Neutrophil (primary cell): ENCODE data around the gene ZNF10.

Experiments used
- H3K27ac ChIP-seq: fragments of 200-600 bp; sonication (generic); 2 replicates; pipeline ENCODE4 v1.5.1; 2016; ENCODE audit warnings: mild to moderate bottlenecking, moderate library complexity
- H3K27me3 ChIP-seq: fragments of 200-600 bp; sonication (generic); 2 replicates; pipeline ENCODE4 v1.6.0; 2016; ENCODE audit warnings: mild to moderate bottlenecking
- H3K36me3 ChIP-seq: fragments of 200-600 bp; sonication (generic); 2 replicates; pipeline ENCODE4 v1.5.1; 2017
- H3K4me1 ChIP-seq, 2 experiments: fragments of 200-600 bp in 1 of 2; sonication (generic) in 1 of 2; 1 replicate in 1 of 2; 2 replicates in 1 of 2; pipeline versions ENCODE4 v1.5.1 to v1.6.1; 2013 to 2016; ENCODE audit warnings: low read depth in 1 of 2, low read length in 1 of 2, mild to moderate bottlenecking in 1 of 2, moderate library complexity in 1 of 2; ENCODE audit not compliant: control insufficient read depth in 1 of 2, insufficient read depth in 1 of 2
- H3K4me3 ChIP-seq, 2 experiments: fragments of 200-600 bp in 1 of 2; sonication (generic) in 1 of 2; 1 replicate in 1 of 2; 2 replicates in 1 of 2; pipeline ENCODE4 v1.5.1; 2013 to 2016; ENCODE audit warnings: low read depth in 1 of 2, low read length in 1 of 2, mild to moderate bottlenecking in 1 of 2, moderate library complexity in 1 of 2
- H3K9me3 ChIP-seq: fragments of 200-600 bp; sonication (generic); 2 replicates; pipeline ENCODE4 v1.5.1; 2016
- CTCF ChIP-seq: fragments of 200-600 bp; sonication (generic); IDR thresholded peaks from 2 replicates; pipeline ENCODE4 v1.5.1; 2016; ENCODE audit warnings: antibody characterized with exemption

ZNF10 gene

GRCh38 chr12:133201888-133202287 lies 71.5 kb downstream of the ZNF10 start:
- Histone ChIP-seq H3K27ac (no peak overlapping the region), H3K9me3 (peaks cover 67% of the 10 kb centered on the region), H3K4me1 (no peaks in the 10 kb centered on the region), H3K36me3 (peaks cover 8% of the 10 kb centered on the region), H3K27me3 (no peaks in the 10 kb centered on the region), H3K4me3 (no peak overlapping the region)
- no peak for TF ChIP-seq CTCF

- TF ChIP-seq CTCF: no peak
- Histone ChIP-seq H3K4me3 (no peak overlapping the region), H3K9me3 (peaks cover 75% of the 10 kb centered on the region), H3K36me3 (peaks cover 8% of the 10 kb centered on the region), H3K27me3 (no peaks in the 10 kb centered on the region), H3K27ac (no peak overlapping the region), H3K4me1 (no peaks in the 10 kb centered on the region)
These were observed 72.3 kb downstream of the ZNF10 start for GRCh38 chr12:133202493-133203343.

- Histone ChIP-seq H3K27me3 (no peaks in the 10 kb centered on the region), H3K27ac (no peak overlapping the region), H3K4me3 (no peak overlapping the region), H3K36me3 (peaks cover 8% of the 10 kb centered on the region), H3K4me1 (no peaks in the 10 kb centered on the region), H3K9me3 (peaks cover 84% of the 10 kb centered on the region)
- no peak for TF ChIP-seq CTCF
These were observed 73.2 kb downstream of the ZNF10 start for GRCh38 chr12:133203344-133204263.

GRCh38 chr12:133204264-133204603 lies 73.8 kb downstream of the ZNF10 start:
- Histone ChIP-seq H3K27me3 (no peaks in the 10 kb centered on the region), H3K36me3 (peaks cover 8% of the 10 kb centered on the region), H3K27ac (no peak overlapping the region), H3K4me3 (no peak overlapping the region), H3K9me3 (peaks cover 86% of the 10 kb centered on the region), H3K4me1 (no peaks in the 10 kb centered on the region)
- TF ChIP-seq CTCF: no peak

- TF ChIP-seq CTCF: no peak
- Histone ChIP-seq H3K4me3 (no peak overlapping the region), H3K27me3 (no peaks in the 10 kb centered on the region), H3K9me3 (peaks cover 90% of the 10 kb centered on the region), H3K27ac (no peak overlapping the region), H3K36me3 (peaks cover 8% of the 10 kb centered on the region), H3K4me1 (no peaks in the 10 kb centered on the region)
These were observed 76.0 kb downstream of the ZNF10 start for GRCh38 chr12:133206390-133206789.
